HEK293 (cell line): ENCODE measurements around the gene ZBTB17.
A peak's percentile ranks its signal among the peaks of the same experiment; 100 is the strongest.

Experiments used
- CTCF ChIA-PET: fragments of 350-600 bp; formaldehyde crosslinking; extraction: SDS; loops from one replicate; lab custom pipeline; 2021; ENCODE audit warnings: antibody characterized with exemption; lab: Yijun Ruan, JAX
- POLR2A ChIA-PET: fragments of 300-600 bp; formaldehyde crosslinking; extraction: SDS; loops from one replicate; lab custom pipeline; 2020; ENCODE audit warnings: antibody characterized with exemption, inconsistent platforms; lab: Yijun Ruan, JAX
- H3K27ac ChIP-seq: fragments of 200-500 bp; sonication (Bioruptor generic); 2 replicates; pipeline ENCODE4 v1.5.1; 2014; ENCODE audit warnings: low read depth, low read length, control low read depth, inconsistent platforms; ENCODE audit errors: extremely low read depth
- H3K36me3 ChIP-seq, 2 experiments: fragments of 200-500 bp in 1 of 2; sonication (Bioruptor generic) in 1 of 2; 1 replicate in 1 of 2; 2 replicates in 1 of 2; pipeline ENCODE4 v1.5.1; 2014 to 2017; ENCODE audit warnings: inconsistent platforms in 2 of 2, low read length in 2 of 2; ENCODE audit not compliant: control insufficient read depth in 2 of 2, insufficient read depth in 1 of 2
- H3K4me1 ChIP-seq: fragments of 200-500 bp; sonication (Bioruptor generic); 2 replicates; pipeline ENCODE4 v1.5.1; 2014; ENCODE audit warnings: mild to moderate bottlenecking, low read length, inconsistent platforms; ENCODE audit not compliant: control insufficient read depth, insufficient read depth
- H3K4me3 ChIP-seq: 2 replicates; pipeline ENCODE4 v1.5.1; 2011; ENCODE audit warnings: low read depth, mild to moderate bottlenecking, control low read depth, low read length, moderate library complexity
- H3K9me3 ChIP-seq: fragments of 200-500 bp; sonication (Bioruptor generic); 2 replicates; pipeline ENCODE4 v1.5.1; 2014; ENCODE audit warnings: low read depth, low read length, inconsistent platforms; ENCODE audit not compliant: control insufficient read depth, insufficient read depth
- FEZF1 ChIP-seq: fragments of 450-650 bp; formaldehyde crosslinking; IDR thresholded peaks from 2 replicates; pipeline ENCODE4 v1.5.1; 2016; ENCODE audit warnings: missing biosample characterization, missing genetic modification characterization
- HOXA7 ChIP-seq: sonication (generic); formaldehyde crosslinking; IDR thresholded peaks from 2 replicates; pipeline ENCODE4 v1.8.1; 2022; ENCODE audit warnings: missing genetic modification reagents, borderline replicate concordance
- MEIS1 ChIP-seq: sonication (generic); formaldehyde crosslinking; IDR thresholded peaks from 2 replicates; pipeline ENCODE4 v1.8.1; 2022; ENCODE audit warnings: missing genetic modification reagents, mild to moderate bottlenecking, borderline replicate concordance
- PRDM10 ChIP-seq: fragments of 450-650 bp; formaldehyde crosslinking; IDR thresholded peaks from 2 replicates; pipeline ENCODE4 v1.5.1; 2016; ENCODE audit warnings: missing biosample characterization, missing genetic modification characterization
- ZFP3 ChIP-seq: fragments of 450-650 bp; formaldehyde crosslinking; IDR thresholded peaks from 2 replicates; pipeline ENCODE4 v1.5.1; 2016; ENCODE audit warnings: low read depth, missing biosample characterization, missing genetic modification characterization
- ZNF138 ChIP-seq: fragments of 450-650 bp; formaldehyde crosslinking; IDR thresholded peaks from 2 replicates; pipeline ENCODE4 v1.5.1; 2016; ENCODE audit warnings: missing biosample characterization, missing genetic modification characterization, borderline replicate concordance
- ZNF184 ChIP-seq: fragments of 450-650 bp; IDR thresholded peaks from 2 replicates; pipeline ENCODE4 v1.5.1; 2018; ENCODE audit warnings: missing biosample characterization, mild to moderate bottlenecking, missing genetic modification characterization
- ZNF366 ChIP-seq: fragments of 450-650 bp; formaldehyde crosslinking; conservative IDR thresholded peaks from 2 replicates; pipeline ENCODE4 v1.5.1; 2016; ENCODE audit warnings: missing biosample characterization, missing genetic modification characterization
- ZNF561 ChIP-seq: fragments of 450-650 bp; IDR thresholded peaks from 2 replicates; pipeline ENCODE4 v1.5.1; 2018; ENCODE audit warnings: missing biosample characterization, missing genetic modification characterization, borderline replicate concordance
- ZNF629 ChIP-seq: fragments of 450-650 bp; formaldehyde crosslinking; IDR thresholded peaks from 2 replicates; pipeline ENCODE4 v1.5.1; 2017; ENCODE audit warnings: missing biosample characterization, missing genetic modification characterization
- TF ChIP-seq, protein P1 (sequence below): fragments of 450-650 bp; formaldehyde crosslinking; IDR thresholded peaks from 2 replicates; pipeline ENCODE4 v1.5.1; 2016; ENCODE audit warnings: missing biosample characterization, missing genetic modification characterization, low read depth
- TF ChIP-seq, protein P2 (sequence below): fragments of 450-650 bp; formaldehyde crosslinking; IDR thresholded peaks from 2 replicates; pipeline ENCODE4 v1.5.1; 2017; ENCODE audit warnings: missing biosample characterization, missing genetic modification characterization
- TF ChIP-seq, protein P3 (sequence below): fragments of 450-650 bp; formaldehyde crosslinking; IDR thresholded peaks from 2 replicates; pipeline ENCODE4 v1.5.1; 2017; ENCODE audit warnings: missing biosample characterization, missing genetic modification characterization

The ZBTB17 gene

GRCh38 chr1:15902882-15903281, 73.0 kb downstream of the ZBTB17 start:
- Histone ChIP-seq H3K36me3 (peaks cover 16 to 25% of the 10 kb centered on the region in 2 experiments), H3K4me1 (peaks cover 16% of the 10 kb centered on the region), H3K4me3 (no peak overlapping the region), H3K27ac (no peak overlapping the region), H3K9me3 (no peaks in the 10 kb centered on the region)
- TF ChIP-seq ZNF138, result no peak
- TF ChIP-seq ZNF629 (tag by site-specific recombination), result 0 out of 2 replicates have a peak, but pooled peaks have one; percentile 21
- 0 out of 2 replicates have a peak, but pooled peaks have one; percentile 12 for TF ChIP-seq ZNF366 (tag by site-specific recombination)
- TF ChIP-seq, protein P1, sequence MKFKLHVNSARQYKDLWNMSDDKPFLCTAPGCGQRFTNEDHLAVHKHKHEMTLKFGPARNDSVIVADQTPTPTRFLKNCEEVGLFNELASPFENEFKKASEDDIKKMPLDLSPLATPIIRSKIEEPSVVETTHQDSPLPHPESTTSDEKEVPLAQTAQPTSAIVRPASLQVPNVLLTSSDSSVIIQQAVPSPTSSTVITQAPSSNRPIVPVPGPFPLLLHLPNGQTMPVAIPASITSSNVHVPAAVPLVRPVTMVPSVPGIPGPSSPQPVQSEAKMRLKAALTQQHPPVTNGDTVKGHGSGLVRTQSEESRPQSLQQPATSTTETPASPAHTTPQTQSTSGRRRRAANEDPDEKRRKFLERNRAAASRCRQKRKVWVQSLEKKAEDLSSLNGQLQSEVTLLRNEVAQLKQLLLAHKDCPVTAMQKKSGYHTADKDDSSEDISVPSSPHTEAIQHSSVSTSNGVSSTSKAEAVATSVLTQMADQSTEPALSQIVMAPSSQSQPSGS (tag by site-specific recombination), result no peak
- TF ChIP-seq ZNF561 (tag by site-specific recombination), result no peak
- TF ChIP-seq ZFP3 (tag by site-specific recombination), result no peak
- no peak for TF ChIP-seq MEIS1 (CRISPR knock-in tag)
- POLR2A ChIA-PET, result interaction anchor here (1.0 kb wide), 1 partner anchor 54 kb away, joined by 3 read pairs; no protein-coding TSS in a partner anchor
- CTCF ChIA-PET, result no interaction called here

DNA sequence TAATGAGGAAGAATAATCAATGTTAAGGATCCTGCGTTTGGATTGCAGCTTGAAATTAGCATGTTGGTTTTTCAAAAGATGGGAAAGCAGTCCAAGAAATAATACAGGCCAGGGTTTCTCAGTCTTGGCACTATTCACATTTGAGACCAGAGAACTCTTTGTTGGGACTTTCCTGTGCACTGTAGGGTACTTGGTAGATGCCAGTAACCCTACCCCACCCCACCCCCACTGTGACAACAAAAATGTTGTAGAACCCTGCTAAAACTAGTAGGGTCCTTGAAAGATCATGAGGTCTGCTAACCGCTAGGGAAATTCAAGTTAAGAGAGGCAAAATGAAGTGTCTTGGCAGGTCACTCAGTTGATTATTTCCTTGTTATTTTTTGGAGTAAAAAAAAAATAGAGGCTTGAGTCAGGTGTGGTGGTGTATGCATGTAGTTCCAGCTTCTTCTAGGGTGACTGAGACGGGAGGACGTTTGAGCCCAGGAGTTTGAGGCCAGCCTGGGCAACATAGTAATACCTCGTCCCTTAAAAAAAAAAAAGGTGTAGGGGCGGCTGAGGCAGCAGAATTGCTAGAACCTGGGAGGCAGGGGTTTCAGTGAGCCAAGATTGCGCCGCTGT, 75.1 kb downstream of the ZBTB17 start:
- no peaks in the 10 kb centered on the region for H3K9me3 ChIP-seq
- H3K4me3 ChIP-seq, result no peak overlapping the region
- TF ChIP-seq ZNF184 (no peak), HOXA7 (no peak), PRDM10 (tag by site-specific recombination) (peak; percentile 88), FEZF1 (tag by site-specific recombination) (no peak)
- TF ChIP-seq, protein P2, sequence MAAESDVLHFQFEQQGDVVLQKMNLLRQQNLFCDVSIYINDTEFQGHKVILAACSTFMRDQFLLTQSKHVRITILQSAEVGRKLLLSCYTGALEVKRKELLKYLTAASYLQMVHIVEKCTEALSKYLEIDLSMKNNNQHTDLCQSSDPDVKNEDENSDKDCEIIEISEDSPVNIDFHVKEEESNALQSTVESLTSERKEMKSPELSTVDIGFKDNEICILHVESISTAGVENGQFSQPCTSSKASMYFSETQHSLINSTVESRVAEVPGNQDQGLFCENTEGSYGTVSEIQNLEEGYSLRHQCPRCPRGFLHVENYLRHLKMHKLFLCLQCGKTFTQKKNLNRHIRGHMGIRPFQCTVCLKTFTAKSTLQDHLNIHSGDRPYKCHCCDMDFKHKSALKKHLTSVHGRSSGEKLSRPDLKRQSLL (tag by site-specific recombination), result peak; percentile 29; the same call in 1 of the 2 replicates
- TF ChIP-seq, protein P3, sequence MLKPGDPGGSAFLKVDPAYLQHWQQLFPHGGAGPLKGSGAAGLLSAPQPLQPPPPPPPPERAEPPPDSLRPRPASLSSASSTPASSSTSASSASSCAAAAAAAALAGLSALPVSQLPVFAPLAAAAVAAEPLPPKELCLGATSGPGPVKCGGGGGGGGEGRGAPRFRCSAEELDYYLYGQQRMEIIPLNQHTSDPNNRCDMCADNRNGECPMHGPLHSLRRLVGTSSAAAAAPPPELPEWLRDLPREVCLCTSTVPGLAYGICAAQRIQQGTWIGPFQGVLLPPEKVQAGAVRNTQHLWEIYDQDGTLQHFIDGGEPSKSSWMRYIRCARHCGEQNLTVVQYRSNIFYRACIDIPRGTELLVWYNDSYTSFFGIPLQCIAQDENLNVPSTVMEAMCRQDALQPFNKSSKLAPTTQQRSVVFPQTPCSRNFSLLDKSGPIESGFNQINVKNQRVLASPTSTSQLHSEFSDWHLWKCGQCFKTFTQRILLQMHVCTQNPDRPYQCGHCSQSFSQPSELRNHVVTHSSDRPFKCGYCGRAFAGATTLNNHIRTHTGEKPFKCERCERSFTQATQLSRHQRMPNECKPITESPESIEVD (tag by site-specific recombination), result peak; percentile 48
- TF ChIP-seq, all 188 proteins: peak for 3
- peaks cover 18 to 21% of the 10 kb centered on the region in 2 experiments; a peak in 2 of 3 replicates for H3K36me3 ChIP-seq
- CTCF ChIA-PET, result interaction anchor here (0.6 to 0.7 kb wide), 3 partner anchors 20 to 94 kb away, joined by 3 read pairs; no protein-coding TSS in a partner anchor
- POLR2A ChIA-PET, result interaction anchor here (0.7 kb wide), 1 partner anchor 24 kb away, joined by 3 read pairs; no protein-coding TSS in a partner anchor
- H3K4me1 ChIP-seq, result peaks cover 18% of the 10 kb centered on the region
- peak overlapping the region; percentile 34; the same call in 1 of the 2 replicates for H3K27ac ChIP-seq
